Endodermal cell (in vitro differentiated cells): ENCODE data around the gene SPDYA. TPM values are rescaled to one million over a fixed set of nuclear protein-coding genes. Genes with fewer than 3 reads are reported as not detected.

Experiments used
- DNase-seq: peaks from one replicate; pipeline ENCODE4 v3.0.0-alpha.2; 2017
- H3K27ac ChIP-seq: 2 replicates; pipeline ENCODE4 v1.5.1; 2013; ENCODE audit warnings: mild to moderate bottlenecking, low read depth, low read length, moderate library complexity
- H3K27me3 ChIP-seq: 2 replicates; pipeline ENCODE4 v1.6.1; 2013; ENCODE audit warnings: mild to moderate bottlenecking, low read length, moderate library complexity; ENCODE audit not compliant: insufficient read depth, control insufficient read depth, poor library complexity, severe bottlenecking
- H3K36me3 ChIP-seq: 2 replicates; pipeline ENCODE4 v1.7.0; 2013; ENCODE audit warnings: mild to moderate bottlenecking, low read length, moderate library complexity; ENCODE audit not compliant: control insufficient read depth, insufficient read depth
- H3K4me1 ChIP-seq: one replicate; pipeline ENCODE4 v1.7.0; 2013; ENCODE audit warnings: low read length; ENCODE audit not compliant: control insufficient read depth, insufficient read depth
- H3K4me3 ChIP-seq: 2 replicates; pipeline ENCODE4 v1.5.1; 2013; ENCODE audit warnings: mild to moderate bottlenecking, low read length, moderate library complexity
- H3K9ac ChIP-seq: 2 replicates; pipeline ENCODE4 v1.6.1; 2013; ENCODE audit warnings: mild to moderate bottlenecking, low read length, moderate library complexity; ENCODE audit not compliant: poor library complexity, severe bottlenecking; ENCODE audit errors: extremely low read depth
- H3K9me3 ChIP-seq: 2 replicates; pipeline ENCODE4 v1.6.1; 2013; ENCODE audit warnings: mild to moderate bottlenecking, low read length, moderate library complexity; ENCODE audit not compliant: control insufficient read depth
- H3K27ac Mint-ChIP-seq: 2 replicates; pipeline ENCODE4 v1.8.0; 2020; ENCODE audit warnings: mixed read lengths
- H3K27me3 Mint-ChIP-seq: 2 replicates; pipeline ENCODE4 v1.8.0; 2021; ENCODE audit warnings: mild to moderate bottlenecking, mixed read lengths; ENCODE audit not compliant: insufficient read depth
- H3K36me3 Mint-ChIP-seq: 2 replicates; pipeline ENCODE4 v1.8.0; 2020; ENCODE audit warnings: low read depth, mixed read lengths
- H3K4me1 Mint-ChIP-seq: 2 replicates; pipeline ENCODE4 v1.8.0; 2020; ENCODE audit warnings: mixed read lengths
- H3K4me3 Mint-ChIP-seq: 2 replicates; pipeline ENCODE4 v1.8.0; 2020; ENCODE audit warnings: mild to moderate bottlenecking, moderate library complexity, mixed read lengths
- H3K9me3 Mint-ChIP-seq: 2 replicates; pipeline ENCODE4 v1.8.0; 2020; ENCODE audit warnings: mild to moderate bottlenecking, mixed read lengths
- WGBS, 2 experiments: methylation state at CpG; one replicate each; pipeline versions ENCODE4 v1.1.5 to v1.1.7; 2013; ENCODE audit warnings: missing lambda C conversion rate in 2 of 2, mixed read lengths in 1 of 2; ENCODE audit not compliant: insufficient coverage in 1 of 2, insufficient read length in 1 of 2; 5-methylcytosine and 5-hydroxymethylcytosine counted together
- long read RNA-seq, 4 experiments: library from polyadenylated mRNA in 2 of 4; library from RNA in 1 of 4; library from capped mRNA in 1 of 4; stranded (forward) in 3 of 4; unstranded in 1 of 4; transcript quantifications; one replicate each; pipeline ENCODE4 v2.0.0, GENCODE V29; 2020 to 2021; ENCODE audit warnings: inconsistent platforms in 1 of 4
- polyA plus RNA-seq, 2 experiments: library from polyadenylated mRNA; stranded (reverse); fragments of 50-300 nt; gene quantifications; one replicate each; pipeline ENCODE4 v1.2.3, GENCODE V29; 2013
- total RNA-seq, 2 donors: library from RNA; stranded (reverse); fragmentation: NEBNext Ultra II Directional in 1 of 2; extraction: Animal tissue kit (Norgen Biotek cat#: 25700) in 1 of 2; gene quantifications; 2 replicates in 1 of 2; 3 replicates in 1 of 2; pipeline ENCODE4 v1.2.1, GENCODE V29; 2021
- TF ChIP-seq, protein P1 (sequence below): fragments of 200-600 bp; sonication (generic); conservative IDR thresholded peaks from 2 replicates; pipeline ENCODE4 v1.5.0; 2021; ENCODE audit warnings: antibody characterized with exemption, mild to moderate bottlenecking

Gene SPDYA
- total RNA-seq = 1 to 10 TPM in 1 of 2 donors, under 1 TPM in 1; 0.91 to 1.6 TPM
- polyA plus RNA-seq (2013, experiment 1 of 2) = 0.14 TPM
- 0.25 TPM for polyA plus RNA-seq (2013, experiment 2 of 2)
- long read RNA-seq, experiment 1, partial matches to known transcripts = 0 of 7 reads
- long read RNA-seq, experiment 1, other reads (novel, unspliced or antisense) = 7 of 7 reads
- long read RNA-seq, experiment 2, partial matches to known transcripts = 0 of 1 reads
- long read RNA-seq, experiment 2, other reads (novel, unspliced or antisense) = 1 of 1 reads
- long read RNA-seq, experiment 3, partial matches to known transcripts = 0 of 22 reads
- long read RNA-seq, experiment 3, other reads (novel, unspliced or antisense) = 22 of 22 reads
- long read RNA-seq, experiment 4 = 0 reads

DNA sequence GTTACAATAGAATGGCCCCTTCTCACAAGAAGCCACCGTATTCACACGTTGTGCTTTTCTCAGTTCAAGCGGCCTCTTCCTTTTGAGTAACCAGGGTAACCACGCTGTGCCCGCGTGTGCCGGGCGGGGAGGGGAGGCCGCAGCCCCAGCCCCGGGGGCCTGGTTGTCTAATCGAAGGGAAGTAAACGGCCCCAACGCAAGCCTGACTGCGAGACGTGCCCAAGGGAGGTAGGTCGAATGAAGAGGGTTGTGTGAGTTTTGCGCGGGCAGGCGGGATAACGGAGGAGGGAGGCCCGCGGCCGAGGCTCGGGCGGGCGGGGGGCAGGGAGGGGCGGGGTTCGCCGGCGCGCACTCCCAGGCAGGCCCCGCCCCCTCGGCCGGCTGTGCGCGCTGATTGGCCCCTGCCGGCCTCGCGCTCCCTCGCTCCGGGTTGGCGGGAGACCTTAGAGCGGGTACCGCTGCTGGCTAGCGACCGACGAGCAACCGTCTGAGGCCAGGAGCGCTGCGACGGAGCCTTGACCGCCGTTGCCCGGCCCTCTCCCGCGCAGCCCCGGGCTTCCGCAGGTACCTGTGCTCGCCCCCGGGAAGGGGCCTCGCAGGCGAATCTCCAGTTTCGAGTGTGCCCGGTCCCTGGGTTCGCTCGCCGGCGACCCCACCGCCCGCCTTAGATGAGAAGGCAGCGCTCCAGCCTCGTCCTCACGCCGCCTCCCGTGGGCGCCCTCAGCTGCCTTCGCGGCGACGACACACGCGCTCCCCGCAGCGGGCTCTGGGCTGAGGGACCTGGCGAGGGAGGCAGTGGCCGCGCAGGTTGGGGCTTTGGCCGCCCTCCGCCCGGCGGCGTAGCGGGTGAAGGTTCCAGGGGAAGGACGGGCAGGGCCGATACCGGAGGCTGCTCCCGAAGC, at the start of gene SPDYA:
Gene SPDYA, plus strand, starts transcription at position 451 of the 902 bp plus-strand sequence. CDS start 5,181 bp downstream, outside the sequence.
- Histone ChIP-seq H3K27ac (peak within 1 kb of the TSS; percentile 61), H3K4me1 (no peaks in the 10 kb centered on the region), H3K4me3 (peak within 1 kb of the TSS; percentile 78), H3K9me3 (no peaks in the 10 kb centered on the region), H3K27me3 (peaks cover 9% of the 10 kb centered on the region), H3K36me3 (peaks cover 7% of the 10 kb centered on the region), H3K9ac (peak within 1 kb of the TSS; percentile 31)
- Mint-ChIP-seq H3K27ac (no peak within 1 kb of the TSS), H3K36me3 (peaks cover 17% of the 10 kb centered on the region), H3K4me3 (peak within 1 kb of the TSS; percentile 45), H3K27me3 (peaks cover 26% of the 10 kb centered on the region), H3K4me1 (no peaks in the 10 kb centered on the region), H3K9me3 (peaks cover 4% of the 10 kb centered on the region)
- WGBS, 2 experiments = 18 to 42% methylated on average over 43 to 97 of the region's 97 CpGs
- TF ChIP-seq, protein P1, sequence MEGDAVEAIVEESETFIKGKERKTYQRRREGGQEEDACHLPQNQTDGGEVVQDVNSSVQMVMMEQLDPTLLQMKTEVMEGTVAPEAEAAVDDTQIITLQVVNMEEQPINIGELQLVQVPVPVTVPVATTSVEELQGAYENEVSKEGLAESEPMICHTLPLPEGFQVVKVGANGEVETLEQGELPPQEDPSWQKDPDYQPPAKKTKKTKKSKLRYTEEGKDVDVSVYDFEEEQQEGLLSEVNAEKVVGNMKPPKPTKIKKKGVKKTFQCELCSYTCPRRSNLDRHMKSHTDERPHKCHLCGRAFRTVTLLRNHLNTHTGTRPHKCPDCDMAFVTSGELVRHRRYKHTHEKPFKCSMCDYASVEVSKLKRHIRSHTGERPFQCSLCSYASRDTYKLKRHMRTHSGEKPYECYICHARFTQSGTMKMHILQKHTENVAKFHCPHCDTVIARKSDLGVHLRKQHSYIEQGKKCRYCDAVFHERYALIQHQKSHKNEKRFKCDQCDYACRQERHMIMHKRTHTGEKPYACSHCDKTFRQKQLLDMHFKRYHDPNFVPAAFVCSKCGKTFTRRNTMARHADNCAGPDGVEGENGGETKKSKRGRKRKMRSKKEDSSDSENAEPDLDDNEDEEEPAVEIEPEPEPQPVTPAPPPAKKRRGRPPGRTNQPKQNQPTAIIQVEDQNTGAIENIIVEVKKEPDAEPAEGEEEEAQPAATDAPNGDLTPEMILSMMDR = no peak
- DNase-seq = peak; percentile 93

DNA sequence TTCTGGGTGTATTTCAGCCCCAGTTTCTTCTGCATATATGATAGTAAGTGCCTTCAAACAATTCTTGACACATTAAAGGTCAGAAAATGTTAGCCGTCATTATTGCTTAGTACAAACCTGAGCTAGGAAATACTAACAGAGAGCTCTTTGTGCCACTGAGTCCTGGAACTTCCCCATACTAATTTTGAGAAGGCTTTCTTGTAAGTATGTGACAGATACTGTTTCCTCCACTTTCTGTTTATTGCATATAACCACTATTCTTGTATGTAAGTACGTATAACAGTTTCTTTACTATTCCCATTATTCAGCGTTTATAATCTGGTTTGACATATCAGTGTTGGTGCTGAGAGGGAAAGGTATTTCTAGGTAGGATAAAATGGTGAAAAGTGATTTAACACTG, 49.2 kb upstream of the SPDYA start:
- Mint-ChIP-seq H3K4me1 (peaks cover 10% of the 10 kb centered on the region), H3K4me3 (no peak overlapping the region), H3K36me3 (peaks cover 24% of the 10 kb centered on the region), H3K27ac (no peak overlapping the region), H3K27me3 (no peaks in the 10 kb centered on the region), H3K9me3 (no peaks in the 10 kb centered on the region)
- 96 to 100% methylated on average over 1 to 3 of the region's 3 CpGs for WGBS, 2 experiments
- H3K4me3 ChIP-seq = no peak overlapping the region
- H3K27ac ChIP-seq = no peak overlapping the region
- H3K9ac ChIP-seq = no peak overlapping the region
- TF ChIP-seq, protein P1 = no peak
- no peak for DNase-seq
- no peaks in the 10 kb centered on the region for H3K9me3 ChIP-seq
- no peaks in the 10 kb centered on the region for H3K4me1 ChIP-seq
- peaks cover 41% of the 10 kb centered on the region for H3K36me3 ChIP-seq
- H3K27me3 ChIP-seq = no peaks in the 10 kb centered on the region

DNA sequence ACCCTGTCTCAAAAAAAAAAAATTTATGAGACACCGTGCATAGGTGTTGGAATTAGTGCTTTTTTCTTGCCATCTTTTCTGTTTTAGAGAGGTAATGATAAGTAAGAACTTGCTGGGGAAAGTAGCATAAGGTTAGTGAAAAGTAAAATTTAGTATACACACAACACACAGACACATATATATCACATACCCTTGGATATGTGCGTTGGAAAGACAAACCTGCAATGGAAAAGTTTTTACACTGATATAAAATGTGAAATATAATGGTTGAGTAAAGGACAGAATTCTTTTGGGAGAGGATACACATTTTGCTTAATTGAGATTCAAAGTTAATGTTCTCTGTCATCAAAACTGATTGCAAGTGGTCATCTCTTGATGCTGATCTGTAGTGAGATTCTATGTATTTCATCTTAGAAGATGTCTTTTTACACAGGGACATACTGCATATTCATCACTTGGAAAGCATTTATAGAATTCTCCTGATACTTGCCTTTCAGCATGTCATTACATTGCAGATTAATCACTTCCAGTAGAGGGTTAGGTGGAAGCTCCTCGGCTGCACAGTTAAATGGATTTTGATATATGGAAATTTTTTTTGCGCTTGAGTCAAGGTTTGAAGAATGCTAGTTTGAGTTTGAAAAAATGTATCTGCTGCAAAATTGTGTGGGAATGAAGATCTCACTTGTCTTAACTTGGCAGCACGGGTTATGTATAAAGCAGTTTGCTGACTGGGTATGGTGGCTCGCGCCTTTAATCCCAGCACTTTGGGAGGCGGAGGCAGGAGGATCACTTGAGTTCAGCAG, 45.5 kb upstream of the SPDYA start:
- no peak for DNase-seq
- H3K9ac ChIP-seq = no peak overlapping the region
- H3K36me3 Mint-ChIP-seq = peaks cover 43% of the 10 kb centered on the region
- peaks cover 8% of the 10 kb centered on the region for H3K9me3 Mint-ChIP-seq
- H3K27ac Mint-ChIP-seq = no peak overlapping the region
- no peak overlapping the region for H3K4me3 Mint-ChIP-seq
- TF ChIP-seq, protein P1 = no peak
- H3K4me3 ChIP-seq = no peak overlapping the region
- no peaks in the 10 kb centered on the region for H3K27me3 ChIP-seq
- 97 to 98% methylated on average over 7 to 8 of the region's 8 CpGs for WGBS, 2 experiments
- no peaks in the 10 kb centered on the region for H3K4me1 ChIP-seq
- H3K27ac ChIP-seq = no peak overlapping the region
- H3K27me3 Mint-ChIP-seq = no peaks in the 10 kb centered on the region
- H3K36me3 ChIP-seq = peaks cover 31% of the 10 kb centered on the region
- H3K9me3 ChIP-seq = peaks cover 12% of the 10 kb centered on the region
- no peaks in the 10 kb centered on the region for H3K4me1 Mint-ChIP-seq
